Peyer's patch (tissue), 4 donors: ENCODE measurements around the gene ANO10.

Experiments used
- POLR2A ChIP-seq, 2 donors: fragments of 450-650 bp; IDR thresholded peaks; one replicate each; pipeline ENCODE4 v1.5.1; 2017; ENCODE audit warnings: antibody characterized with exemption in 2 of 2, mild to moderate bottlenecking in 2 of 2, moderate library complexity in 2 of 2
- TF ChIP-seq, protein P1 (sequence below), 6 experiments: fragments of 450-650 bp in 4 of 6; fragments of 200-600 bp in 2 of 6; sonication (generic) in 1 of 6; IDR thresholded peaks; one replicate each; pipeline ENCODE4 v1.5.1; 2017 to 2019; ENCODE audit warnings: antibody characterized with exemption in 6 of 6, mild to moderate bottlenecking in 3 of 6, moderate library complexity in 1 of 6

DNA sequence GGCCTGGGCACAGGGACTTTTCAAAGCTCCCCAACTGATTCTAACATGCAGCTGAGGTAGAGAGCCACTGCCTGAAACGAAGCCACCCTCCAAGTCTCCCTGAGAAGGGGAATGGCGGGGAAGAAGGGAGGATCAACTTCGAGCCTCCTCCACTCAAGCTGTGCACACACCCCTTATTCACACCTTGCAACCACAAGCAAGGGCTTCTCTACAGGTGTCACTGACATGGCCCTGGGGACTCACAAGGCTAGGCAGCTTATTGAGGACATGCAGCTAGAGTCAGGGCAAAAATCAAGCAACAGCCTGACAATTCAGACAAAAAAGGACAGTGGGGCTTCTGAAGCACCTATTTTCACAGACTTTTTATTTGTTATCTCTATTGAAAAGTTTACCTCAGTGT is 250.3 kb downstream of the ANO10 start:
- TF ChIP-seq POLR2A (IDR thresholded peaks at IDR 0.05) = no peak
- TF ChIP-seq, protein P1, sequence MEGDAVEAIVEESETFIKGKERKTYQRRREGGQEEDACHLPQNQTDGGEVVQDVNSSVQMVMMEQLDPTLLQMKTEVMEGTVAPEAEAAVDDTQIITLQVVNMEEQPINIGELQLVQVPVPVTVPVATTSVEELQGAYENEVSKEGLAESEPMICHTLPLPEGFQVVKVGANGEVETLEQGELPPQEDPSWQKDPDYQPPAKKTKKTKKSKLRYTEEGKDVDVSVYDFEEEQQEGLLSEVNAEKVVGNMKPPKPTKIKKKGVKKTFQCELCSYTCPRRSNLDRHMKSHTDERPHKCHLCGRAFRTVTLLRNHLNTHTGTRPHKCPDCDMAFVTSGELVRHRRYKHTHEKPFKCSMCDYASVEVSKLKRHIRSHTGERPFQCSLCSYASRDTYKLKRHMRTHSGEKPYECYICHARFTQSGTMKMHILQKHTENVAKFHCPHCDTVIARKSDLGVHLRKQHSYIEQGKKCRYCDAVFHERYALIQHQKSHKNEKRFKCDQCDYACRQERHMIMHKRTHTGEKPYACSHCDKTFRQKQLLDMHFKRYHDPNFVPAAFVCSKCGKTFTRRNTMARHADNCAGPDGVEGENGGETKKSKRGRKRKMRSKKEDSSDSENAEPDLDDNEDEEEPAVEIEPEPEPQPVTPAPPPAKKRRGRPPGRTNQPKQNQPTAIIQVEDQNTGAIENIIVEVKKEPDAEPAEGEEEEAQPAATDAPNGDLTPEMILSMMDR (IDR thresholded peaks at IDR 0.05) = no peak
